PFSK-1 (cell line): Measurements from ENCODE around the gene RPL31.

Experiments
- POLR2AphosphoS5 ChIP-seq: IDR thresholded peaks from 2 replicates; pipeline ENCODE4 v1.6.1; 2012; ENCODE audit warnings: low read depth, mild to moderate bottlenecking, control low read depth, low read length, moderate library complexity
- SIN3A ChIP-seq: IDR thresholded peaks from 2 replicates; pipeline ENCODE4 v1.6.1; 2012; ENCODE audit warnings: mild to moderate bottlenecking, low read length, moderate library complexity, borderline replicate concordance; ENCODE audit not compliant: insufficient read depth
- TAF1 ChIP-seq: IDR thresholded peaks from 2 replicates; pipeline ENCODE4 v1.6.1; 2012; ENCODE audit warnings: low read length, control low read depth, borderline replicate concordance; ENCODE audit not compliant: insufficient read depth
- TF ChIP-seq, protein P1 (sequence below), 2 experiments: IDR thresholded peaks; 2 replicates each; pipeline versions ENCODE4 v1.6.1 to v1.8.0; 2011 to 2012; ENCODE audit warnings: low read depth in 2 of 2, low read length in 2 of 2, control low read depth in 1 of 2, inconsistent platforms in 1 of 2, mild to moderate bottlenecking in 1 of 2, moderate library complexity in 1 of 2; ENCODE audit not compliant: insufficient read depth in 1 of 2

- TF ChIP-seq SIN3A (no peak), TAF1 (no peak), POLR2AphosphoS5 (no peak)
- TF ChIP-seq, protein P1, sequence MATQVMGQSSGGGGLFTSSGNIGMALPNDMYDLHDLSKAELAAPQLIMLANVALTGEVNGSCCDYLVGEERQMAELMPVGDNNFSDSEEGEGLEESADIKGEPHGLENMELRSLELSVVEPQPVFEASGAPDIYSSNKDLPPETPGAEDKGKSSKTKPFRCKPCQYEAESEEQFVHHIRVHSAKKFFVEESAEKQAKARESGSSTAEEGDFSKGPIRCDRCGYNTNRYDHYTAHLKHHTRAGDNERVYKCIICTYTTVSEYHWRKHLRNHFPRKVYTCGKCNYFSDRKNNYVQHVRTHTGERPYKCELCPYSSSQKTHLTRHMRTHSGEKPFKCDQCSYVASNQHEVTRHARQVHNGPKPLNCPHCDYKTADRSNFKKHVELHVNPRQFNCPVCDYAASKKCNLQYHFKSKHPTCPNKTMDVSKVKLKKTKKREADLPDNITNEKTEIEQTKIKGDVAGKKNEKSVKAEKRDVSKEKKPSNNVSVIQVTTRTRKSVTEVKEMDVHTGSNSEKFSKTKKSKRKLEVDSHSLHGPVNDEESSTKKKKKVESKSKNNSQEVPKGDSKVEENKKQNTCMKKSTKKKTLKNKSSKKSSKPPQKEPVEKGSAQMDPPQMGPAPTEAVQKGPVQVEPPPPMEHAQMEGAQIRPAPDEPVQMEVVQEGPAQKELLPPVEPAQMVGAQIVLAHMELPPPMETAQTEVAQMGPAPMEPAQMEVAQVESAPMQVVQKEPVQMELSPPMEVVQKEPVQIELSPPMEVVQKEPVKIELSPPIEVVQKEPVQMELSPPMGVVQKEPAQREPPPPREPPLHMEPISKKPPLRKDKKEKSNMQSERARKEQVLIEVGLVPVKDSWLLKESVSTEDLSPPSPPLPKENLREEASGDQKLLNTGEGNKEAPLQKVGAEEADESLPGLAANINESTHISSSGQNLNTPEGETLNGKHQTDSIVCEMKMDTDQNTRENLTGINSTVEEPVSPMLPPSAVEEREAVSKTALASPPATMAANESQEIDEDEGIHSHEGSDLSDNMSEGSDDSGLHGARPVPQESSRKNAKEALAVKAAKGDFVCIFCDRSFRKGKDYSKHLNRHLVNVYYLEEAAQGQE (IDR thresholded peaks at IDR 0.05; ENCODE audit: insufficient read depth in 1 of 2, low read depth in 2 of 2, low read length in 2 of 2): no peak
Observed at GRCh38 chr2:101045330-101045729, 43.2 kb downstream of the RPL31 start.
